GM12801 (cell line): ENCODE data around the gene TRPV4.

Source experiments
- CTCF ChIP-seq: IDR thresholded peaks from one replicate; pipeline ENCODE4 v1.5.1; 2011; ENCODE audit warnings: control low read depth; ENCODE audit not compliant: insufficient read length; ENCODE audit errors: extremely low read depth

Gene TRPV4

DNA sequence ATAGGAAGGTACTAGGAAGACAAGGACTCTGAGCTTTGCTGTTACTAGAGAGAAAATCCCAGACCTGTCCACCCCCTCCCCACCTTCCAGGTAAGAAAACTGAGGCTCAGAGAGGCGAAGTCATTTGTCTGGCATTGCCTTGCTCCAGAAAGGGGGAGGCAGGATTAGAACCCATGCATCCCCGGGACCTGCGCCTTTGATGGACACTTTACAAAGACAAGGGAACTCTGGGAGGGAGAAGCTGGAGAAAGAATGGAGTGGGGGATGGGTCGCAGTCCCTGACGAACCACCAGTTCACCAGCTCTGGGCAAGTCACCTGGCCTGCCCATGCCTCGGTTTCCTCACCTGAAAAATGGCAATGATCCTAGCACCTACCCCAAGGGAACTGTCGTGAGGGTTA, 10.8 kb downstream of the TRPV4 start:
- no peak for TF ChIP-seq CTCF

DNA sequence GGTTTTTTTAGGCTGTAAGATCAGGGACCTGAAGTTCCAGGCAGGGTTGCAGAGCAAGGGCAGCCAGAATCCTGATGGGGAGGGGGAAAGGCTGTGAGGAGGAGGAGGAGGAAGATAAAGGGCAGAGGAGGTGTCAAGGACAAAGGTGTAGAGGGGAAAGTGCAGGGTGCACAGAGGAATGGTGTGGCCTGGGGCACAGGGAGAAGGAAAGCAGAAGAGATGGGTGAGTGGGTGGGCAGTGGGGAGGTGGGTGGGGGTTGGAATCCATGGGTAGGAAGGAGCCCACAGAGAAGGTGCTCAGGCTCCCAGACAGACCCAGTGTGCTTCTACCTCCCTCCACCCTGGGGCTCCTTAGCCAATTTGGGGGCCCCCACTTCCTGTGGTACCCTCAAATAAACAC, 11.2 kb downstream of the TRPV4 start:
- TF ChIP-seq CTCF, result no peak

GRCh38 chr12:109820816-109821381, 12.3 kb downstream of the TRPV4 start:
- TF ChIP-seq CTCF, result no peak

- no peak for TF ChIP-seq CTCF
These were observed 14.2 kb downstream of the TRPV4 start for GRCh38 chr12:109818905-109819500.

DNA sequence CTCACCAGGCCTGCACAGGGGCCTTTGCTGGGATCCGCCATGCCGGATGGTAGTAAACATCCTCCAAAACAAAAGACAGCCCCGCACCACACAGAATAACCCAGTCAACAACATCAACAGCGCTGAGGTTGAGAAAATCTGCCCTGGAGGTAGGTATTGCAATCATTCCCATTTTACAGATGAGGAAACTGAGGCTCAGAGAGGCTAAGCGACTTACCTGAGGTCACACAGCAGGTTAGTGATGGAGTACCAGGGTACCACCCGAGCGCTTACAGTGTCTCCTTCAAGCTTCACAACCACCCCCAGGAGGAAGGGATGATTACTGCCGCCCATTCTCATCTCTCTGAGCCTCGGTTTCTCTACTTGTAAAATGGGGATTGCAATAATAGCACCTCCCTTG, 14.9 kb downstream of the TRPV4 start:
- no peak for TF ChIP-seq CTCF

DNA sequence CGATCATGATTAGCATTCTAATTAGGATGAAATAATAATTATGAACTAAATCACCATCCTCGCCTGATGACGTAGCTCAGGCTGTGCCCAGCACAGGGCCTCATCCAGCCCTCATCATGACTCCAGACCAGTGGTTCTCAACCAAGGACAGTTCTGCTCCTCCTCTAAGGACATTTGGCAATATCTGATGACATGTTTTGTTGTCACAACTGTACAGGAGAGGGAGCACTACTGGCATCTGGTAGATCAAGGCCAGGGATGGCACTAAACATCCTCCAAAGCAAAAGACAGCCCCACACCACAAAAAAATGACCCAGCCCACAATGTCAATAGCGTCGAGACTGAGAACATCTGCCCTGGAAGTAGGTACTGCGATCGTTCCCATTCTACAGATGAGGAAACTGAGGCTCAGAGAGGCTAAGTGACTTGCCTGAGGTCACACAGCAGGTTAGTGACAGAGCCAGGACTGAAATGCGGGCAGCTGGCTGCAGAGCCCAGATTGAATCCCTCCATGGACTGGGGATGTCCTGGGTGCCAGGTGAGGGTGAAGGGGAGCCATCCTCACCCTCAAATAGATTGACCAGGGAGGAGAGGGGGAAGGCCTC, 15.5 kb downstream of the TRPV4 start:
- TF ChIP-seq CTCF, result no peak

GRCh38 chr12:109816870-109817269, 16.3 kb downstream of the TRPV4 start:
- TF ChIP-seq CTCF, result no peak
